Measurements from ENCODE around the gene AKT1S1.

AKT1S1 gene

DNA sequence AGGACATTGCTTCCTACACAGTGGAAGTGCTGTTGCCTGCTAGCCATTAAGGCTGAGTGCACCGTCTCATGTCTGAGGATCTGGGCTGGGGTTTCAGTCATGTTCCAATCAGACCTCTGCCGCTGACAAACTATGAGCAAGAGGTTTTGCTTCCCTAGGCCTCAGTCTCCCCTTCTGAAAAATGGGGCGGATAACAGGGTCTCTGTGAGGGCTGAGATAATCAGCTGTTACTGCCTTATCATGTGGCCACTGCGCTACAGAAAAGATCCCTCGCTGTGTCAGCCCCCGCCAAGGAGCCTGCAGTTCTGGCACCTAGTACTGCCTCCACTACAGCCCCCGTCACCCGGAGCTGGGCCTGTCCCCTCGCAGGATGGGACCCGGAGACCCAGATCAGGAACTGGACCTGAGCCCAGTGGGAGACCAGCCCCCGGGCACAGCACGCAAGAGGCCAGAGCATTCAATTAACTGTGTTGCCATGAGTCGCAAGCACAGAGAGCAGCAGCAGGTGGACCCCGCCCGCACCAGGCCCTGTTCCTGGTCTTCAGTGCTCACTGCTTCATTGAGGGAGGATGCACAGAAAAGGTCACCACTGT lies 6.8 kb downstream of the AKT1S1 start (continued):
- TF ChIP-seq, protein P1, sequence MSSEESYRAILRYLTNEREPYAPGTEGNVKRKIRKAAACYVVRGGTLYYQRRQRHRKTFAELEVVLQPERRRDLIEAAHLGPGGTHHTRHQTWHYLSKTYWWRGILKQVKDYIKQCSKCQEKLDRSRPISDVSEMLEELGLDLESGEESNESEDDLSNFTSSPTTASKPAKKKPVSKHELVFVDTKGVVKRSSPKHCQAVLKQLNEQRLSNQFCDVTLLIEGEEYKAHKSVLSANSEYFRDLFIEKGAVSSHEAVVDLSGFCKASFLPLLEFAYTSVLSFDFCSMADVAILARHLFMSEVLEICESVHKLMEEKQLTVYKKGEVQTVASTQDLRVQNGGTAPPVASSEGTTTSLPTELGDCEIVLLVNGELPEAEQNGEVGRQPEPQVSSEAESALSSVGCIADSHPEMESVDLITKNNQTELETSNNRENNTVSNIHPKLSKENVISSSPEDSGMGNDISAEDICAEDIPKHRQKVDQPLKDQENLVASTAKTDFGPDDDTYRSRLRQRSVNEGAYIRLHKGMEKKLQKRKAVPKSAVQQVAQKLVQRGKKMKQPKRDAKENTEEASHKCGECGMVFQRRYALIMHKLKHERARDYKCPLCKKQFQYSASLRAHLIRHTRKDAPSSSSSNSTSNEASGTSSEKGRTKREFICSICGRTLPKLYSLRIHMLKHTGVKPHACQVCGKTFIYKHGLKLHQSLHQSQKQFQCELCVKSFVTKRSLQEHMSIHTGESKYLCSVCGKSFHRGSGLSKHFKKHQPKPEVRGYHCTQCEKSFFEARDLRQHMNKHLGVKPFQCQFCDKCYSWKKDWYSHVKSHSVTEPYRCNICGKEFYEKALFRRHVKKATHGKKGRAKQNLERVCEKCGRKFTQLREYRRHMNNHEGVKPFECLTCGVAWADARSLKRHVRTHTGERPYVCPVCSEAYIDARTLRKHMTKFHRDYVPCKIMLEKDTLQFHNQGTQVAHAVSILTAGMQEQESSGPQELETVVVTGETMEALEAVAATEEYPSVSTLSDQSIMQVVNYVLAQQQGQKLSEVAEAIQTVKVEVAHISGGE (tag by site-specific recombination; conservative IDR thresholded peaks at IDR 0.05; ENCODE audit: low read depth), result no peak
- TF ChIP-seq ZNF174 (tag by site-specific recombination; IDR thresholded peaks at IDR 0.05), result no peak
- TF ChIP-seq ZNF623 (tag by site-specific recombination; IDR thresholded peaks at IDR 0.05), result no peak
- TF ChIP-seq SCRT2 (tag by site-specific recombination; IDR thresholded peaks at IDR 0.05), result peak; percentile 79
- TF ChIP-seq ZNF514 (tag by site-specific recombination; IDR thresholded peaks at IDR 0.05), result no peak
- TF ChIP-seq, protein P2, sequence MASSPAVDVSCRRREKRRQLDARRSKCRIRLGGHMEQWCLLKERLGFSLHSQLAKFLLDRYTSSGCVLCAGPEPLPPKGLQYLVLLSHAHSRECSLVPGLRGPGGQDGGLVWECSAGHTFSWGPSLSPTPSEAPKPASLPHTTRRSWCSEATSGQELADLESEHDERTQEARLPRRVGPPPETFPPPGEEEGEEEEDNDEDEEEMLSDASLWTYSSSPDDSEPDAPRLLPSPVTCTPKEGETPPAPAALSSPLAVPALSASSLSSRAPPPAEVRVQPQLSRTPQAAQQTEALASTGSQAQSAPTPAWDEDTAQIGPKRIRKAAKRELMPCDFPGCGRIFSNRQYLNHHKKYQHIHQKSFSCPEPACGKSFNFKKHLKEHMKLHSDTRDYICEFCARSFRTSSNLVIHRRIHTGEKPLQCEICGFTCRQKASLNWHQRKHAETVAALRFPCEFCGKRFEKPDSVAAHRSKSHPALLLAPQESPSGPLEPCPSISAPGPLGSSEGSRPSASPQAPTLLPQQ (tag by site-specific recombination; IDR thresholded peaks at IDR 0.05), result 0 out of 2 replicates have a peak, but pooled peaks have one; percentile 77
- TF ChIP-seq, protein P3, sequence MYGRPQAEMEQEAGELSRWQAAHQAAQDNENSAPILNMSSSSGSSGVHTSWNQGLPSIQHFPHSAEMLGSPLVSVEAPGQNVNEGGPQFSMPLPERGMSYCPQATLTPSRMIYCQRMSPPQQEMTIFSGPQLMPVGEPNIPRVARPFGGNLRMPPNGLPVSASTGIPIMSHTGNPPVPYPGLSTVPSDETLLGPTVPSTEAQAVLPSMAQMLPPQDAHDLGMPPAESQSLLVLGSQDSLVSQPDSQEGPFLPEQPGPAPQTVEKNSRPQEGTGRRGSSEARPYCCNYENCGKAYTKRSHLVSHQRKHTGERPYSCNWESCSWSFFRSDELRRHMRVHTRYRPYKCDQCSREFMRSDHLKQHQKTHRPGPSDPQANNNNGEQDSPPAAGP (tag by site-specific recombination; IDR thresholded peaks at IDR 0.05), result no peak
- TF ChIP-seq, protein P4, sequence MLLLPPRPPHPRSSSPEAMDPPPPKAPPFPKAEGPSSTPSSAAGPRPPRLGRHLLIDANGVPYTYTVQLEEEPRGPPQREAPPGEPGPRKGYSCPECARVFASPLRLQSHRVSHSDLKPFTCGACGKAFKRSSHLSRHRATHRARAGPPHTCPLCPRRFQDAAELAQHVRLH (tag by site-specific recombination; IDR thresholded peaks at IDR 0.05), result 0 out of 2 replicates have a peak, but pooled peaks have one; percentile 6

DNA sequence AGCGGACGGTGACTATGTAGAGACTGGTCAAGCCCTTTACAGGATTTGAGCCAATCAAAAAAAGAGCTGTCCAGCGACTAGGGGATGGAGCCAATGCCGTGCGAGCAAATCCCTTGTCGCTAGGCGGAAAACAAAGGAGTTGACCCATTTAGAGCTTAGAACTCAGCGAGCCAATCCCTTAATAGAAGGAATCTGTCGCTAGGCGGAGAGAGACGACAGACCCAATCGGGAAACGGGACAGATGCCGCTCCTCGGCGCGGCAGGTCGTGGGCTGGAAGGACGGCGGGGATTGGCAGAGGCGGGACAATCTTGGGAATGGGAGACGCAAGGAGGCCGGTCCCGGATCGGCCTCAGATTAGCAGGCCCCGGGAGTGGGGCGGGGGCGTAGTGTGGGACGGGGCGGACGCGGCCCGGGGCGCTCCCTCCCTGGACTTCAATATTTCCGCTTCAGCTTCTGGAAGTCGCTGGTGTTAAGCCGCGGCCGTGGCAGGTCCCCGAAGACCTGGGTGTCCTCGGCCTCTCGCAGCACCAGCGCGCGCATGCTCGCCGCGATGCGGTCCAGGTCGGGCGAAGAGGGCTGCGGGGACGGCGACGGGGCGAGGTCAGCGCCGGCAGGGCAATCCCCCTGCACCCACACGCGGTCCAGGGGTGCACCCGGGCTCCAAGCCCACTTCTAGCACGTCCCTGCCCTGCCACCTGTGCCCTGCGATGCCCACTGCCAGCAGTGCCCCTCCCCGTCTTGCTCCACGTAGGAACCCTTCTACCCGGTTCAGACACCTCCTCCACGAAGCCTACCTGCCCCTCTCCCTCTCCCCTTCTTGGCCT lies 7.5 kb downstream of the AKT1S1 start:
- H3K4me1 ChIP-seq (ENCODE audit: control insufficient read depth, insufficient read depth, low read length), result peaks cover 25% of the 10 kb centered on the region
- no peaks in the 10 kb centered on the region for H3K9me3 ChIP-seq (ENCODE audit: control insufficient read depth, insufficient read depth, low read depth, low read length)
- peak overlapping the region; percentile 92 for H3K27ac ChIP-seq (ENCODE audit: extremely low read depth, low read depth, low read length)
- ChIA-PET POLR2A (interaction anchor here (0.5 to 3.5 kb wide), 29 partner anchors 7 to 766 kb away, joined by 3 to 34 read pairs (median 5); partner anchors contain the start of genes AKT1S1, ALDH16A1, AP2A1 and ATF5), CTCF (interaction anchor here (0.6 to 1.7 kb wide), 5 partner anchors 17 to 197 kb away, joined by 3 to 10 read pairs (median 4); partner anchors contain the start of gene PTOV1)
- H3K4me3 ChIP-seq (ENCODE audit: low read depth, low read length), result peak overlapping the region; percentile 40
- peaks cover 0 to 29% of the 10 kb centered on the region in 2 experiments; a peak in 2 of 3 replicates for H3K36me3 ChIP-seq (ENCODE audit: control insufficient read depth in 2 of 2, insufficient read depth in 1 of 2, low read length in 2 of 2)
- TF ChIP-seq, protein P5, sequence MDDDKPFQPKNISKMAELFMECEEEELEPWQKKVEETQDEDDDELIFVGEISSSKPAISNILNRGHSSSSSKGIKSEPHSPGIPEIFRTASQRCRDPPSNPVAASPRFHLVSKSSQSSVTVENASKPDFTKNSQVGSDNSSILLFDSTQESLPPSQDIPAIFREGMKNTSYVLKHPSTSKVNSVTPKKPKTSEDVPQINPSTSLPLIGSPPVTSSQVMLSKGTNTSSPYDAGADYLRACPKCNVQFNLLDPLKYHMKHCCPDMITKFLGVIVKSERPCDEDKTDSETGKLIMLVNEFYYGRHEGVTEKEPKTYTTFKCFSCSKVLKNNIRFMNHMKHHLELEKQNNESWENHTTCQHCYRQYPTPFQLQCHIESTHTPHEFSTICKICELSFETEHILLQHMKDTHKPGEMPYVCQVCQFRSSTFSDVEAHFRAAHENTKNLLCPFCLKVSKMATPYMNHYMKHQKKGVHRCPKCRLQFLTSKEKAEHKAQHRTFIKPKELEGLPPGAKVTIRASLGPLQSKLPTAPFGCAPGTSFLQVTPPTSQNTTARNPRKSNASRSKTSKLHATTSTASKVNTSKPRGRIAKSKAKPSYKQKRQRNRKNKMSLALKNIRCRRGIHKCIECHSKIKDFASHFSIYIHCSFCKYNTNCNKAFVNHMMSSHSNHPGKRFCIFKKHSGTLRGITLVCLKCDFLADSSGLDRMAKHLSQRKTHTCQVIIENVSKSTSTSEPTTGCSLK (tag by site-specific recombination; IDR thresholded peaks at IDR 0.05), result no peak
- no peak; the same call in 1 of the 2 replicates for TF ChIP-seq BCL11B (tag by site-specific recombination; IDR thresholded peaks at IDR 0.05; ENCODE audit: low read depth)
- TF ChIP-seq ZNF76 (tag by site-specific recombination; IDR thresholded peaks at IDR 0.05; ENCODE audit: borderline replicate concordance, low read depth), result peak; percentile 16; the same call in 1 of the 2 replicates
- no peak for TF ChIP-seq ZBTB48 (tag by site-specific recombination; IDR thresholded peaks at IDR 0.05)
- TF ChIP-seq ZNF2 (tag by site-specific recombination; IDR thresholded peaks at IDR 0.05), result peak; percentile 39; the same call in 1 of the 2 replicates
- TF ChIP-seq KLF16 (tag by site-specific recombination; IDR thresholded peaks at IDR 0.05), result 0 out of 2 replicates have a peak, but pooled peaks have one; percentile 14
- peak; percentile 94 for TF ChIP-seq ZFHX2 (tag by site-specific recombination; conservative IDR thresholded peaks at IDR 0.05)
- 0 out of 2 replicates have a peak, but pooled peaks have one; percentile 36 for TF ChIP-seq ZSCAN30 (tag by site-specific recombination; IDR thresholded peaks at IDR 0.05)
- TF ChIP-seq SP7 (tag by site-specific recombination; IDR thresholded peaks at IDR 0.05), result peak; percentile 53
- TF ChIP-seq ZNF701 (tag by site-specific recombination; IDR thresholded peaks at IDR 0.05), result no peak
- 0 out of 2 replicates have a peak, but pooled peaks have one; percentile 21 for TF ChIP-seq ZNF24 (tag by site-specific recombination; IDR thresholded peaks at IDR 0.05)
- peak; percentile 65; the same call in 1 of the 2 replicates for TF ChIP-seq ZNF501 (tag by site-specific recombination; IDR thresholded peaks at IDR 0.05)
- TF ChIP-seq, protein P6, sequence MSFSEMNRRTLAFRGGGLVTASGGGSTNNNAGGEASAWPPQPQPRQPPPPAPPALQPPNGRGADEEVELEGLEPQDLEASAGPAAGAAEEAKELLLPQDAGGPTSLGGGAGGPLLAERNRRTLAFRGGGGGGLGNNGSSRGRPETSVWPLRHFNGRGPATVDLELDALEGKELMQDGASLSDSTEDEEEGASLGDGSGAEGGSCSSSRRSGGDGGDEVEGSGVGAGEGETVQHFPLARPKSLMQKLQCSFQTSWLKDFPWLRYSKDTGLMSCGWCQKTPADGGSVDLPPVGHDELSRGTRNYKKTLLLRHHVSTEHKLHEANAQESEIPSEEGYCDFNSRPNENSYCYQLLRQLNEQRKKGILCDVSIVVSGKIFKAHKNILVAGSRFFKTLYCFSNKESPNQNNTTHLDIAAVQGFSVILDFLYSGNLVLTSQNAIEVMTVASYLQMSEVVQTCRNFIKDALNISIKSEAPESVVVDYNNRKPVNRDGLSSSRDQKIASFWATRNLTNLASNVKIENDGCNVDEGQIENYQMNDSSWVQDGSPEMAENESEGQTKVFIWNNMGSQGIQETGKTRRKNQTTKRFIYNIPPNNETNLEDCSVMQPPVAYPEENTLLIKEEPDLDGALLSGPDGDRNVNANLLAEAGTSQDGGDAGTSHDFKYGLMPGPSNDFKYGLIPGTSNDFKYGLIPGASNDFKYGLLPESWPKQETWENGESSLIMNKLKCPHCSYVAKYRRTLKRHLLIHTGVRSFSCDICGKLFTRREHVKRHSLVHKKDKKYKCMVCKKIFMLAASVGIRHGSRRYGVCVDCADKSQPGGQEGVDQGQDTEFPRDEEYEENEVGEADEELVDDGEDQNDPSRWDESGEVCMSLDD (tag by site-specific recombination; IDR thresholded peaks at IDR 0.05), result peak; percentile 78
- TF ChIP-seq TCF7L2 (IDR thresholded peaks at IDR 0.05; ENCODE audit: borderline replicate concordance, low read depth, low read length), result peak; percentile 49; the same call in 1 of the 2 replicates
